ENCODE measurements around the gene EPS15.

- TF ChIP-seq CTCF (IDR thresholded peaks at IDR 0.05; ENCODE audit: insufficient read depth, low read length, poor library complexity, severe bottlenecking) (no peak), EZH2phosphoT487 (conservative IDR thresholded peaks at IDR 0.05; ENCODE audit: low read length) (no peak)
These were observed 30.8 kb upstream of the EPS15 start for GRCh38 chr1:51549901-51550300.
